Epithelial cell of esophagus (primary cell): Measurements from ENCODE around the gene CALY.

Source experiments
- DNase-seq: peaks from one replicate; pipeline ENCODE4 v3.0.0; 2010; ENCODE audit warnings: low read depth
- H3K4me3 ChIP-seq: 2 replicates; pipeline ENCODE4 v1.5.1; 2011; ENCODE audit warnings: mild to moderate bottlenecking, low read length, control low read depth
- CTCF ChIP-seq: IDR thresholded peaks from 2 replicates; pipeline ENCODE4 v1.5.1; 2011; ENCODE audit warnings: low read depth, mild to moderate bottlenecking, low read length, control low read depth, inconsistent platforms; ENCODE audit not compliant: insufficient read depth; ENCODE audit errors: missing control alignments

The CALY gene

GRCh38 chr10:133318494-133319127 is 18.1 kb downstream of the CALY start:
- peak; percentile 73 for TF ChIP-seq CTCF
- peak overlapping the region; percentile 35 for H3K4me3 ChIP-seq
- peak; percentile 54 for DNase-seq

- no peak for TF ChIP-seq CTCF
- no peak for DNase-seq
Measured at GRCh38 chr10:133316732-133317131, 20.0 kb downstream of the CALY start.

GRCh38 chr10:133316266-133316665 is 20.4 kb downstream of the CALY start:
- TF ChIP-seq CTCF = no peak
- H3K4me3 ChIP-seq = no peak overlapping the region
- no peak for DNase-seq

More at GRCh38 chr10:133316732-133317131, 20.0 kb downstream of the CALY start:
- no peak overlapping the region for H3K4me3 ChIP-seq

GRCh38 chr10:133315847-133316246 is 20.8 kb downstream of the CALY start:
- H3K4me3 ChIP-seq = no peak overlapping the region
- no peak for TF ChIP-seq CTCF
- DNase-seq = no peak

GRCh38 chr10:133314911-133315310 is 21.8 kb downstream of the CALY start:
- no peak for TF ChIP-seq CTCF
- H3K4me3 ChIP-seq = no peak overlapping the region
- DNase-seq = no peak

- DNase-seq = no peak
Measured at GRCh38 chr10:133313192-133313591, 23.5 kb downstream of the CALY start.

More at GRCh38 chr10:133313192-133313591, 23.5 kb downstream of the CALY start:
- H3K4me3 ChIP-seq = no peak overlapping the region
- no peak for TF ChIP-seq CTCF
